ENCODE measurements around the gene OMD. TPM values are rescaled to one million over a fixed set of nuclear protein-coding genes. Genes with fewer than 3 reads are reported as not detected.

The OMD gene
- total and polyA plus RNA-seq, 2 donors from 2014 or later: 0.52 to 3.2 TPM

DNA sequence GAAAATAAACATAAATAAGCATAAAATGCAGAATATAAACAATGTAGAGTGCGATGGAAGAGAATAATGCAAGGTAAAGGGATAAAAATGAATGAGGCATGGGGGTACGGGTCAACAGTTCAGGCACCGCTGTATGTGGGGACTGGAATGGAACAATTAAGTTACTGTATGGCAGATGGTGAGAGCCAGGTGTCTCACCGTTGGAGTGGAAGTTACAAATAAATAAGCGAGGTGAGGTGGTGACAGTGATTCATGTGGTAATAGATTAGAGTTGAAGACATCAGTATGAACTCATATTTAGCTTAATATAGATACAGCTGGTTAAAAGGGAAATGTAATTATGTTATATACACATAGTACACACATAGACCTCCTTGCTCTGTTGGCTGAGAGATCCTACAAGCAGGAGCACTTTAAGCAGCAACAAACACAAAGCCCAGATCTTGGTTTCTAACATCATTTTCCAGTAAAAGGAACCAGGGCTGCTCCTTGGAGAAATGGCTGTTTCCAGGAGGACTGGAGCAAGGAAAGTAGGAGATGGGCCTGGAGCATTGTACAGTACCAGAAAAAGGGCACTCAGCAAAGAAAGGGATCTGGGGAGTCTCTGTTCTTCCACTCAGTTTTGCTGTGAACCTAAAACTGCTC is 2.4 kb upstream of the OMD start:
- H3K4me3 ChIP-seq (ENCODE audit: low read length in 3 of 3): no peak overlapping the region
- no peaks in the 10 kb centered on the region for H3K36me3 ChIP-seq (ENCODE audit: control insufficient read depth in 2 of 3, insufficient read depth in 3 of 3, low read length in 3 of 3)
- H3K9ac ChIP-seq (ENCODE audit: low read length in 3 of 3): no peak overlapping the region
- H3K27ac ChIP-seq (ENCODE audit: low read depth in 2 of 2, low read length in 2 of 2): no peak overlapping the region
- intact Hi-C loops (cut with DNase I): no loop called here
- no peaks in the 10 kb centered on the region for H3K4me1 ChIP-seq (ENCODE audit: control insufficient read depth in 2 of 3, insufficient read depth in 2 of 3, low read depth in 1 of 3, low read length in 3 of 3)
- no peaks in the 10 kb centered on the region for H3K27me3 ChIP-seq (ENCODE audit: control insufficient read depth, insufficient read depth, low read length)
- H3K9me3 ChIP-seq (ENCODE audit: control insufficient read depth in 2 of 3, insufficient read depth in 1 of 3, low read length in 3 of 3): no peaks in the 10 kb centered on the region
- TF ChIP-seq CTCF (IDR thresholded peaks at IDR 0.05; ENCODE audit: borderline replicate concordance, extremely low read depth, insufficient read depth): no peak
- DNase-seq (no peak), FAIRE-seq (no peak)

DNA sequence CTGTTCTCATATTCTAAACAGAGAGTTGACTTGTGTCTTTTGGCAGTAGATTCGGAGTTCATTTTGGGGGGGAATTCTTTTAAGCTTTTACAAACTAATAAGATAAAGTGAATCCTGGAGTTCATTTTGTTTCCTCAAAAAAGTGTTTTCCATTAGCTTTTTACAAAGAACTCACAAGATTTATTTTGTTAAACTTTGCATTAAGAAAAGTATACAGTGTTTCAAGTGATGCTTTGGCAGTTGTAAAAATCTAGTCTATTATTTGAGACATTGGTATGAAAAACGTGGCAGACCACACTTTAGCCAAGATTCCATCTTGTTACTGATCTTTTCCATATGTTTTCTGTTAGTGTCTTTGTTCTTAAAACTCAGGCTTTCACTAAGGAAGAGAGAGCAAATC is 1.2 kb upstream of the OMD start:
- DNase-seq (peak in 2 of 5 donors; percentile 71 to 93), FAIRE-seq (no peak)
- TF ChIP-seq CTCF (IDR thresholded peaks at IDR 0.05; ENCODE audit: borderline replicate concordance, extremely low read depth, insufficient read depth): no peak
- H3K4me3 ChIP-seq (ENCODE audit: low read length in 3 of 3): no peak overlapping the region
- H3K36me3 ChIP-seq (ENCODE audit: control insufficient read depth in 2 of 3, insufficient read depth in 3 of 3, low read length in 3 of 3): no peaks in the 10 kb centered on the region
- no peak overlapping the region for H3K27ac ChIP-seq (ENCODE audit: low read depth in 2 of 2, low read length in 2 of 2)
- no peaks in the 10 kb centered on the region for H3K27me3 ChIP-seq (ENCODE audit: control insufficient read depth, insufficient read depth, low read length)
- H3K4me1 ChIP-seq (ENCODE audit: control insufficient read depth in 2 of 3, insufficient read depth in 2 of 3, low read depth in 1 of 3, low read length in 3 of 3): no peaks in the 10 kb centered on the region
- no peak overlapping the region for H3K9ac ChIP-seq (ENCODE audit: low read length in 3 of 3)
- intact Hi-C loops (cut with DNase I): no loop called here
- H3K9me3 ChIP-seq (ENCODE audit: control insufficient read depth in 2 of 3, insufficient read depth in 1 of 3, low read length in 3 of 3): no peaks in the 10 kb centered on the region

DNA sequence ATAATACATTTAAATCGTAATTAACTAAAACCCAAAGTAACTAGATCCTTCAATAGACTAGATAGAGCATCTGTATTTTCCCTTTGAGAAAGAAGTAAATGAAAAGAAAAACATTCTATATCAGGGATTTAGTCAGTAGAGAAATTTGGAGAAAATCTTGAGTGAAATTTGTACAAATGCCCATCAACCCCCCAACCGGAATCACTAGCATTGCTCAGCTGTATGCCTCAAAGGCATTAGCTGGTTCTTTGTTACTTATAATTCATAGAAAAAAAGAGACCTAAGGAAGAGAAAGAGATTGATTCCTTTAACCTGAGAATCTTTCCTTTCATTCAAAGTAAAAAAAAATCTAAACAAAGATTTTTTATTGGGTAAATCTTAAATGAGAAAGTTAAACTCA is 659 bp downstream of the OMD start:
- no peak overlapping the region for H3K27ac ChIP-seq (ENCODE audit: low read depth in 2 of 2, low read length in 2 of 2)
- no peak overlapping the region for H3K4me3 ChIP-seq (ENCODE audit: low read length in 3 of 3)
- intact Hi-C loops (cut with DNase I): no loop called here
- H3K36me3 ChIP-seq (ENCODE audit: control insufficient read depth in 2 of 3, insufficient read depth in 3 of 3, low read length in 3 of 3): no peaks in the 10 kb centered on the region
- no peaks in the 10 kb centered on the region for H3K27me3 ChIP-seq (ENCODE audit: control insufficient read depth, insufficient read depth, low read length)
- DNase-seq (no peak), FAIRE-seq (peak; percentile 58)
- no peaks in the 10 kb centered on the region for H3K9me3 ChIP-seq (ENCODE audit: control insufficient read depth in 2 of 3, insufficient read depth in 1 of 3, low read length in 3 of 3)
- TF ChIP-seq CTCF (IDR thresholded peaks at IDR 0.05; ENCODE audit: borderline replicate concordance, extremely low read depth, insufficient read depth): no peak
- no peaks in the 10 kb centered on the region for H3K4me1 ChIP-seq (ENCODE audit: control insufficient read depth in 2 of 3, insufficient read depth in 2 of 3, low read depth in 1 of 3, low read length in 3 of 3)
- no peak overlapping the region for H3K9ac ChIP-seq (ENCODE audit: low read length in 3 of 3)

All from kidney (tissue), 14 donors.